MM.1S (cell line): ENCODE measurements around the gene LHPP.
A peak's percentile ranks its signal among the peaks of the same experiment; 100 is the strongest.

Experiments used
- DNase-seq: peaks from one replicate; pipeline ENCODE4 v3.0.0-alpha.2; 2015
- H2AFZ ChIP-seq: fragments of 300-600 bp; sonication (generic); 2 replicates; pipeline ENCODE4 v1.6.0; 2016; ENCODE audit warnings: antibody characterized with exemption, low read length
- H3F3A ChIP-seq: fragments of 300-600 bp; sonication (generic); 2 replicates; pipeline ENCODE4 v1.6.1; 2016; ENCODE audit warnings: mild to moderate bottlenecking, antibody characterized with exemption, low read length, moderate library complexity, mixed read lengths; ENCODE audit not compliant: insufficient read depth
- H3K27ac ChIP-seq: fragments of 300-600 bp; sonication (generic); 2 replicates; pipeline ENCODE4 v1.5.1; 2016; ENCODE audit warnings: mild to moderate bottlenecking, low read length
- H3K27me3 ChIP-seq: fragments of 300-600 bp; sonication (generic); replicated peaks from 2 replicates; pipeline ENCODE4 v1.6.0; 2016; ENCODE audit warnings: low read length; ENCODE audit not compliant: insufficient read depth
- H3K36me3 ChIP-seq: fragments of 300-600 bp; sonication (generic); replicated peaks from 2 replicates; pipeline ENCODE4 v1.6.1; 2016; ENCODE audit warnings: mild to moderate bottlenecking, low read length, mixed read lengths; ENCODE audit not compliant: insufficient read depth
- H3K4me1 ChIP-seq: fragments of 300-600 bp; sonication (generic); 2 replicates; pipeline ENCODE4 v1.6.1; 2016; ENCODE audit warnings: low read length, mixed read lengths
- H3K4me2 ChIP-seq: fragments of 300-600 bp; sonication (generic); 2 replicates; pipeline ENCODE4 v1.6.0; 2016; ENCODE audit warnings: low read depth, low read length
- H3K4me3 ChIP-seq: fragments of 300-600 bp; sonication (generic); 2 replicates; pipeline ENCODE4 v1.5.1; 2016; ENCODE audit warnings: low read length, mixed read lengths
- H3K79me2 ChIP-seq: fragments of 300-600 bp; sonication (generic); 2 replicates; pipeline ENCODE4 v1.6.1; 2016; ENCODE audit warnings: mixed run types, low read length, mixed read lengths
- H3K9ac ChIP-seq: fragments of 300-600 bp; sonication (generic); 2 replicates; pipeline ENCODE4 v1.6.1; 2016; ENCODE audit warnings: low read length, mixed read lengths
- H3K9me2 ChIP-seq: fragments of 300-600 bp; sonication (generic); replicated peaks from 2 replicates; pipeline ENCODE4 v1.6.1; 2016; ENCODE audit warnings: mild to moderate bottlenecking, low read length, mixed read lengths; ENCODE audit not compliant: insufficient read depth
- H3K9me3 ChIP-seq: fragments of 300-600 bp; sonication (generic); replicated peaks from 2 replicates; pipeline ENCODE4 v1.6.1; 2016; ENCODE audit warnings: mild to moderate bottlenecking, low read length, mixed read lengths; ENCODE audit not compliant: insufficient read depth
- H4K20me1 ChIP-seq: fragments of 300-600 bp; sonication (generic); 2 replicates; pipeline ENCODE4 v1.6.1; 2016; ENCODE audit warnings: mild to moderate bottlenecking, low read length, moderate library complexity, mixed read lengths; ENCODE audit not compliant: insufficient read depth
- CTCF ChIP-seq: fragments of 300-600 bp; sonication (generic); IDR thresholded peaks from 2 replicates; pipeline ENCODE4 v1.5.1; 2016; ENCODE audit warnings: antibody characterized with exemption, low read length, mixed read lengths
- EZH2 ChIP-seq: fragments of 300-600 bp; sonication (generic); optimal IDR thresholded peaks from 2 replicates; pipeline ENCODE3; 2017; ENCODE audit warnings: low read depth, mild to moderate bottlenecking, antibody characterized with exemption, low read length, mixed read lengths
- EZH2phosphoT487 ChIP-seq: fragments of 300-600 bp; sonication (generic); IDR thresholded peaks from 2 replicates; pipeline ENCODE4 v1.6.1; 2018; ENCODE audit warnings: antibody characterized with exemption, low read length

LHPP gene

GRCh38 chr10:124646483-124647352, 185.1 kb downstream of the LHPP start:
- peaks cover 26% of the 10 kb centered on the region for H3K4me1 ChIP-seq
- no peak for TF ChIP-seq CTCF
- no peak for TF ChIP-seq EZH2
- no peak for TF ChIP-seq EZH2phosphoT487
- H3K4me3 ChIP-seq: no peak overlapping the region
- no peak overlapping the region for H3K9ac ChIP-seq
- DNase-seq: no peak
- H3K27ac ChIP-seq: no peak overlapping the region
- H3K9me2 ChIP-seq: no peaks in the 10 kb centered on the region
- H4K20me1 ChIP-seq: no peaks in the 10 kb centered on the region
- no peak overlapping the region for H2AFZ ChIP-seq
- H3K79me2 ChIP-seq: peaks cover 78% of the 10 kb centered on the region
- peaks cover 16% of the 10 kb centered on the region for H3F3A ChIP-seq
- H3K27me3 ChIP-seq: no peaks in the 10 kb centered on the region
- no peaks in the 10 kb centered on the region for H3K9me3 ChIP-seq
- H3K36me3 ChIP-seq: no peaks in the 10 kb centered on the region
- H3K4me2 ChIP-seq: no peak overlapping the region

- Histone ChIP-seq H3K27me3 (no peaks in the 10 kb centered on the region), H3K9me2 (no peaks in the 10 kb centered on the region), H3K9ac (peak overlapping the region; percentile 54; the same call in 1 of the 2 replicates), H3K36me3 (no peaks in the 10 kb centered on the region), H3K27ac (peak overlapping the region; percentile 91), H3K4me1 (peaks cover 26% of the 10 kb centered on the region), H3K4me2 (peak overlapping the region; percentile 86), H3K9me3 (no peaks in the 10 kb centered on the region), H2AFZ (peak overlapping the region; percentile 69), H4K20me1 (no peaks in the 10 kb centered on the region), H3F3A (peaks cover 16% of the 10 kb centered on the region), H3K4me3 (peak overlapping the region; percentile 26), H3K79me2 (peaks cover 75% of the 10 kb centered on the region)
- DNase-seq: peak; percentile 65
- no peak for TF ChIP-seq EZH2
- no peak for TF ChIP-seq EZH2phosphoT487
- TF ChIP-seq CTCF: peak; percentile 54
Measured at GRCh38 chr10:124647421-124648130, 186.0 kb downstream of the LHPP start.

GRCh38 chr10:124648131-124648475, 186.5 kb downstream of the LHPP start:
- Histone ChIP-seq H3K9me3 (no peaks in the 10 kb centered on the region), H3K27me3 (no peaks in the 10 kb centered on the region), H3K9me2 (no peaks in the 10 kb centered on the region), H3K4me1 (peaks cover 26% of the 10 kb centered on the region), H3K4me2 (peak overlapping the region; percentile 86), H3K36me3 (no peaks in the 10 kb centered on the region), H3K4me3 (peak overlapping the region; percentile 26), H3K27ac (peak overlapping the region; percentile 91), H3F3A (peaks cover 16% of the 10 kb centered on the region), H3K79me2 (peaks cover 74% of the 10 kb centered on the region), H4K20me1 (no peaks in the 10 kb centered on the region), H3K9ac (peak overlapping the region; percentile 54), H2AFZ (peak overlapping the region; percentile 69)
- no peak for TF ChIP-seq EZH2
- no peak for TF ChIP-seq EZH2phosphoT487
- TF ChIP-seq CTCF: no peak
- no peak for DNase-seq
